OCI-LY3 (cell line): ENCODE results near the gene MCM5.
"Not testable (repeated sequence)": the region's sequence is repeated elsewhere in the genome, so short reads cannot be mapped to it uniquely, and the experiment has no call there.

Source experiments
- CTCF ChIP-seq: fragments of 200-600, 300-600 bp; sonication (generic); IDR thresholded peaks from 2 replicates; pipeline ENCODE4 v1.5.1; 2014; ENCODE audit warnings: antibody characterized with exemption, low read length, low read depth
- EZH2phosphoT487 ChIP-seq: fragments of 200-600 bp; shearing (Covaris generic); IDR thresholded peaks from 2 replicates; pipeline ENCODE4 v1.6.1; 2018; ENCODE audit warnings: antibody characterized with exemption, mixed run types, low read depth

- TF ChIP-seq CTCF, EZH2phosphoT487: not testable (repeated sequence)
Observed at GRCh38 chr22:35459976-35460375, 60.0 kb downstream of the MCM5 start.
